GM18909 (cell line): ENCODE data around the gene HOXB9.

ENCODE experiments used
- ATAC-seq: cut with Tn5 transposase; IDR thresholded peaks from one replicate; pipeline ENCODE4 v1.9.1; 2021; ENCODE audit warnings: mild to moderate bottlenecking; ENCODE audit not compliant: unreplicated experiment, poor library complexity

HOXB9 gene

DNA sequence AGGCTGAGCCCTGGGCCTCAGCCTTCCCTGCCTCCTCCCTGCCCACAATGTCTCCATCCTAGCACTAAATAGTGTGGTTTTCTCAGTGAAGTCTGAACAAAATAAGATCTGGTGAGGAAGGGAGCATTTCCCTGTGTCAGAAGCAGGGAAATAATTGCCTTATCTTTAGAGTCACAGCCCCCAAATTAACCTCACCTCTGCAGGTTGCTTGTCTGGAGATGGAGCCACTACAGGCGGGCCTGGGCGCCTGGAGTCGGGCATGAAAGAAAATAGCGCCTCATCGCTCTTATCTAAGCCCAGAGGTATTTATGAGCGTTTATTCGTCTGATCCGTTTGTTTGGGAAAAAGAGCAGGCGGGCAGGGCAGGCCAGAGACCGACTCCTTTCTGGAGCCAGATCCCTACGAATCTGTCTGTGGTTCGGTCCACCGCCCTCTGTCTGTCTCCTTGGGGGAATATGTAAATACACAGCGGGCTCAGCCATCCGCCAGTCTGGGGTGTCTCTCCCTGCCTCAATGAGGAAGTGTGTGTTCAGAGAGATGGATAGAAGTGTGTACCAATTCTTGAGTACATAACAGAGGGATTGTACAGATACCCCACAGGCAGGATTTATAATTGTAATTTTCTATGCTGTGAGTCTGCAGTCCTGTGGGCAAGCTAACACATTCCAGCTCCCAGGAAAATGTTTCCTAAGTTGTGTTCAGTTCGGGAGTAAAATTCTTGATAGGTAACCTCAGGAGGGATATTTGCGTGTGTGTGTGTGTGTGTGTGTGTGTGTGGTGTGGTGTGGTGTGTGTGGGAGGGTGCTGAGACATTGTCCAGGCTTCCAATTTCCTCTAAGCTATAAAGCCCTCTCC is 25.7 kb downstream of the HOXB9 start:
- no peak for ATAC-seq

DNA sequence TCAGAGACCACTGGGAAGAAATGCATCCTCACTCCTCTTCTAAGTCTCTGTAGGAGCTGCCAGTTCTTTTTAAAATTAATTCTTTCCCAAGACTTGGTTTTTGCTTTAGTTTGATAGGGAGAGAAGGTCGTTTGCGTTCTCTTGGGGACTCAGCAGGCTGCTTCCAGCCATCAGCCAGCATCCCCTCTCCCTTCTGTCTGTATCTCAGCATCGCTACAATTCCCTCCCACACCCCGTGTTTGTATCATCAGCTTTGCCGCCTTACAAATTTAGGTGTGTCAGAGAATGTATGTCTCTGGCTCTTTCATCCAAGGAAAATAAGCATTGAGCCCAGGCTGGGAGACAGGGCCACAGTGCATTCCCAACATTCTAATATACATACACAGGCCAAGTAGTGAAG is 26.8 kb downstream of the HOXB9 start:
- ATAC-seq, result no peak

GRCh38 chr17:48598736-48599135 is 27.4 kb downstream of the HOXB9 start:
- no peak for ATAC-seq

- no peak for ATAC-seq
These were observed 28.2 kb downstream of the HOXB9 start for GRCh38 chr17:48597778-48598631.

DNA sequence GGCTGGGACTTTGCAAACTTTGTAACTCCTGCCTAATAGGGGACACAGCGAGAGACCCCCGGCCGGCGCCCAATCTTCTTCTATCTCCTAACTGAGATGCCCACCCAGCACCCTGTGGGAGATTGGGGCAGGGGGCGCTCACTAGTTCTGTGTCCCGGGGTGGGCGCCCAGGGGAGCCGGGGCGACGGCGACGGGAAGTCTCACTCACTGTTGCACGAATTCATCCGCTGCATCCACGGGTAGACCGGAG is 28.7 kb downstream of the HOXB9 start:
- no peak for ATAC-seq

- ATAC-seq, result no peak
These were observed 29.2 kb downstream of the HOXB9 start for GRCh38 chr17:48596735-48597527.

DNA sequence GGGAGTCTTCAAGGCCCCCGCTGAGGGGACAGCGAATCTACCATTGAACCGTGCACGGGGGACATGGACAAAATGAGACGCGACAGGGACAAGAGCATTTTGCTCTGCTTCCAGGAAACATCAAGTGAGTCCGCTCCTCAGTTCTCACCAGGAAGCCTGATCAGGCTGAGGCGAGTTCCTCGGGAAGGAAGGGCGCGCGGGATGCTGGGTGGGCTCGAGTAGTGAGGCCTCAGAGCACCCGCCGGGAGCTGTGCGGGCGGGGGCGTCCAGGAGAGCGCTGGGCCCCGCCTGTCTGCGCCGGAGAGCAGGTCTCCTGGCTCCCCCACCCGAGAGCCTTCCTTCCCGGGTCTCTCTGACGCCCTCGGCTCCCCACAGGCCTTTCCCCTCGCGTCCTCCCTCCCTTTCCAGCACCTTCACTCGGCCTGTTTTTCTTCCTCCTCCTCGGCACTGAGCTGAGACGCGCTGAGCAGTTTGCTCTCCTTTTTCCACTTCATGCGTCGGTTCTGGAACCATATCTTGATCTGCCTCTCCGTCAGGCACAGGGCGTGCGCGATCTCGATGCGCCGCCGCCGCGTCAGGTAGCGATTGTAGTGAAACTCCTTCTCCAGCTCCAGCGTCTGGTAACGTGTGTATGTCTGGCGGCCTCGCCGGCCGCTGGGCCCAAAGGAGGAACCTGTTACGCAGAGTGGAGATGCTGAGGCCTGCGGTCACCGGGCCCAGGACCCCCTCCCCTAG is 30.0 kb downstream of the HOXB9 start:
- ATAC-seq, result no peak

- ATAC-seq, result no peak
These were observed 30.7 kb downstream of the HOXB9 start for GRCh38 chr17:48595278-48595999.

- ATAC-seq, result no peak
These were observed 31.4 kb downstream of the HOXB9 start for GRCh38 chr17:48594538-48595277.

DNA sequence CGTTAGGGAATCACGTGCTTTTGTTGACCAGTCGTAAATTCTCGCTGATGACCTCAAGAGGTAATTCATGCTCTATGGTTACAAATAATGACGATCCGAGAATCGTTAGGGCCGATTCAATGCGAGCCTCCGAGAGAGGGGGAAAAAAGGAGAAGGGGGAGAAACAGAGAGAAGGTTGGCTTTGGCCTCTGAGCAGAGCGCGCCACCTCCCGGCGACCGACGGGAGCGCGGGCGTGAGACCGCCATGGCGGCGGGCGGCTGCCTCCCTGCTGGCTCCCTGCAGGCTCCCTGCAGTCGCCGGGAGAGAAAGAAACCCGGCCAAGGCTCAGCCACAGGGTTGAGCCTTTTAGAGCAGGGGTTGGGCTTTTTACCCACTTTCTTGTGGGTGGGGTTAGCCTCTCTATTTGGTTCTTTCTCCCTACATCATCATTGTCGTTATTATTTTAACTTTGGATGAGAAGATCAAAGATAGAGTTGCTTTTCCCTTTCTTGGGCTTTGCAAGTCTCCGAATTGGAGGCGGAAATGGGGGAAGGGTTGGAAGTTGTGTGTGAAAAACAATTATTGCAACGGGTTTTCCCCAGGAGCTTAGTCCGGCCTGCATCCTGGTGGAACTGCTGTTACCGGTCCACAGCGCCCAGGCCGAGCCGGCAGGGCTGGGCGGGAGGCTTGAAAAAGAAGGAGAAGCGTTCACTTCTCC is 32.2 kb downstream of the HOXB9 start:
- no peak for ATAC-seq

- ATAC-seq, result no peak
These were observed 32.9 kb downstream of the HOXB9 start, which contains the start of gene HOXB5 for GRCh38 chr17:48593126-48593829. Gene HOXB5 (minus strand): TSS chr17:48593779. CDS start chr17:48593682, 97 bp downstream.

- no peak for ATAC-seq
These were observed 33.6 kb downstream of the HOXB9 start for GRCh38 chr17:48592577-48592976.

DNA sequence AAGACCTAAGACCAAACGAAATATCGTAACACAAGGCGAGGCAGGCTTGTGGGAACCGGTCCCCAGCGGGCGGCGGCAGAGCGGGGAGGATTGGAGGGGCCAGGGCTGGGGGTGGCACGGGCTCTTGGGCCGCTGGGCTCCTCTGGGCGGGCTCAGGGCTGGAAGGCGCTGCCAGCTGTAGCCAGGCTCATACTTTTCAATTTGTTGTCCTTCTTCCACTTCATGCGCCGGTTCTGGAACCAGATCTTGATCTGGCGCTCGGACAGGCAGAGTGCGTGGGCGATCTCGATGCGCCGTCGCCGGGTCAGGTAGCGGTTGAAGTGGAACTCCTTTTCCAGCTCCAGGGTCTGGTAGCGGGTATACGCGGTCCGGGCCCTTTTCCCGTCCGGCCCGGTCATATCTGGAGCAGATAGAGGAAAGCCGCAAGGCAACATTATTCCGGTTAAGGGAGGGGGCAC is 34.1 kb downstream of the HOXB9 start:
- ATAC-seq, result no peak

GRCh38 chr17:48591255-48592056 is 34.7 kb downstream of the HOXB9 start:
- ATAC-seq, result no peak

DNA sequence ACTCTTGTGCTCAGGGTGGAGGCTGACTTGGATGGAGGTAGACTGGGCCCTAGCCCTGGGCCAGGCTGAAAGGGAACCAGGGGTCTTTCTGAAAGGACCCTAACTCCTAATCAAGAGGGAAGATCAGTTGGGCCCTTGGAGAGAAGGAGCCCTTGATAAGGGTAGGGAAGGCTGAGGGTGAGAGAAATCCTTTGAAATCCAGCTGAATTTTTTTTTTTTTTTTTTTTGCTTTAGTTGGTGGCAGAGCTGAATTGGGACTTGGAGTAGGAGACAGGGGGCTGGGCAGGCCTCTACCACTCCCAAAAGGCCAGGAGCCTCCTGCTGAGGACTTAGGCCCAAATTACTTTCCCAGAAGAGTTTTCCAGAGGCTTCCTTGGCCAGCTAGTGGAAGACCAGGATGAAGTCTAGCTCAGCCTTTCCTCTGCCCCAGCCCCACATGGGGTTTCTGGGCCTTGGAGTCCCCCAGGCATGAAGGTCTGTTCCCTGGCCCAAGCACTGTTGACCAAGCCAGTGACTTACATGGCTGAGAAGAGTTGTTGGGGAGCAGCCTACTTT is 35.5 kb downstream of the HOXB9 start:
- no peak for ATAC-seq

GRCh38 chr17:48589831-48590606 is 36.1 kb downstream of the HOXB9 start, which contains the start of gene HOXB3:
Gene HOXB3 (minus strand): TSS chr17:48590241. CDS start chr17:48552474, 37,767 bp downstream.
- no peak for ATAC-seq
